ENCODE data around the gene FHIT.
A peak's percentile ranks its signal among the peaks of the same experiment; 100 is the strongest.

The FHIT gene

DNA sequence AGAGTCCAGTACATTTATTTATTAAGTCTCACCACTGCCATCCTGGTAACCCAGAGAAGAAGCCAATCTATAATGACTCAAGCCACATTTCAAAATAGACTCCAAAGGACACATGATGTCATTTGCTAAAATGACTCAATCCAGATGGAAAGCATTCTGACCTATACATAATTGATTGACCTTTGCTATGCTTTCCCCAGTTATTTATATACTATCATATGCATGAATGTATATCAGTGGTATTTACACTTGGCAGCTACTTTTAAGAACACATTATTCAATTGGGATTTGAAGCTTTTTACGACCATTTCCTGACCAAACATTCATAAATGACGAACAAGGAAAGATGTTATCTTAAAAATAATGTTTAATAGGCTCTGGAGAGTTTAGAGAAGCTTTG lies 297.2 kb downstream of the FHIT start:
- in situ Hi-C loops (cut with HindIII; ENCODE audit: low sequenced_read_pairs) = no loop called here
- DNase-seq (ENCODE audit: low read depth) = peak; percentile 32
- TF ChIP-seq, protein P1, sequence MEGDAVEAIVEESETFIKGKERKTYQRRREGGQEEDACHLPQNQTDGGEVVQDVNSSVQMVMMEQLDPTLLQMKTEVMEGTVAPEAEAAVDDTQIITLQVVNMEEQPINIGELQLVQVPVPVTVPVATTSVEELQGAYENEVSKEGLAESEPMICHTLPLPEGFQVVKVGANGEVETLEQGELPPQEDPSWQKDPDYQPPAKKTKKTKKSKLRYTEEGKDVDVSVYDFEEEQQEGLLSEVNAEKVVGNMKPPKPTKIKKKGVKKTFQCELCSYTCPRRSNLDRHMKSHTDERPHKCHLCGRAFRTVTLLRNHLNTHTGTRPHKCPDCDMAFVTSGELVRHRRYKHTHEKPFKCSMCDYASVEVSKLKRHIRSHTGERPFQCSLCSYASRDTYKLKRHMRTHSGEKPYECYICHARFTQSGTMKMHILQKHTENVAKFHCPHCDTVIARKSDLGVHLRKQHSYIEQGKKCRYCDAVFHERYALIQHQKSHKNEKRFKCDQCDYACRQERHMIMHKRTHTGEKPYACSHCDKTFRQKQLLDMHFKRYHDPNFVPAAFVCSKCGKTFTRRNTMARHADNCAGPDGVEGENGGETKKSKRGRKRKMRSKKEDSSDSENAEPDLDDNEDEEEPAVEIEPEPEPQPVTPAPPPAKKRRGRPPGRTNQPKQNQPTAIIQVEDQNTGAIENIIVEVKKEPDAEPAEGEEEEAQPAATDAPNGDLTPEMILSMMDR (IDR thresholded peaks at IDR 0.05; ENCODE audit: low read depth, low read length, missing control alignments) = no peak
- H3K4me3 ChIP-seq (ENCODE audit: low read depth, low read length) = no peak overlapping the region

DNA sequence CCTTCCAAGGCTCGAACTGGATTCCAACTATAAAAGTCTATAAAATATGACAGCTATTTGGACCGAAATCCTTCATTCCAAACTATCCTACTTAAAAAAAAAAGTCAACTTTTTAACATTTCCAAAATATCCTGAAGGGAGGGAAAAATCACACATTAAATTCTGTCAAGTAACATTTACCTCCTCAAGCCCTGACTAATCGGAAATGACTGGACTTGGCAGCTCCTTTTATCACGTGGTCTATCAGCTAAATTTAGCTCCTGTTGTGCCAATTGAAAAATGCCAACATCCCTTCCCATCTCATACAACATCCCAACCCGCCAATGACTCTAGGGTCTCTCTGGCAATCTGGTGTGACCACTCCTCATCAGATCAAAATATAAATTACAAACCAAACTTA lies 297.9 kb downstream of the FHIT start:
- H3K4me3 ChIP-seq (ENCODE audit: low read depth, low read length) = no peak overlapping the region
- TF ChIP-seq, protein P1 (IDR thresholded peaks at IDR 0.05; ENCODE audit: low read depth, low read length, missing control alignments) = no peak
- DNase-seq (ENCODE audit: low read depth) = peak; percentile 39
- in situ Hi-C loops (cut with HindIII; ENCODE audit: low sequenced_read_pairs) = no loop called here

DNA sequence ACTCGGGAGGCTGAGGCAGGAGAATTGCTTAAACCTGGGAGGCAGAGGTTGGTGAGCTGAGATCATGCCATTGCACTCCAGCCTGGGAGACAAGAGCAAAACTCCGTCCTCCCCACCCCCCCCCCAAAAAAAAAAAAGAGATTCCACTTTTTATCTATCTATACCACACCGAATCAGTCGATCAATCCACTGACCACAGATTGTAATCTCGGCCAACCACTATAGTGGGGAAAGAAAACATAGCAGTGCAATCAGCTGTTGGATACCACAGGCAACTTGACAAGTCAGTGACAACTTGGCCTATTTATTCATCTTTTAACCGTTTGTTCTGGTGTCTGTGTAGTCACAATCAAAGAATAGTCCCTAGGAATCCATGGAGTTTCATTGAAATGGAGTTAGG lies 299.2 kb downstream of the FHIT start:
- TF ChIP-seq, protein P1 (IDR thresholded peaks at IDR 0.05; ENCODE audit: low read depth, low read length, missing control alignments) = no peak
- DNase-seq (ENCODE audit: low read depth) = no peak
- in situ Hi-C loops (cut with HindIII; ENCODE audit: low sequenced_read_pairs) = no loop called here
- no peak overlapping the region for H3K4me3 ChIP-seq (ENCODE audit: low read depth, low read length)

DNA sequence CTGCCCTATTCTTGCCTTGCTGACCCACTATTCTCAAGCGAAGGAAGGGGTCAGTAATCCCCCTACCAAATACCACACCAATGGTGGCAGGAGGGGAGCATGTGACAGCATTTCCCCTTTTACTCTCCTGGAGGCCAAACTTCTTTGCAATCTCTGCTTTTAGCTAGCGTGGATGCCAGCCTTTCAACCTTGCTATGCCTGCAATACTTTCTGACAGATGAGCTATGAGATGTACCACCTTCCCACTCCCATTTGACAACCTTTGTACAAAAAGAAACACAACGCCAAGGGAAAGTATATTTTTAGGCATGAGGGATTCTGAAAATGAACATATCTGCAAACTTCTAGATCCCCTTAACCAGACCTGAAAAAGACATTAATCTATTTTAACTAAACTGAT lies 302.1 kb downstream of the FHIT start:
- DNase-seq (ENCODE audit: low read depth) = no peak
- TF ChIP-seq, protein P1 (IDR thresholded peaks at IDR 0.05; ENCODE audit: low read depth, low read length, missing control alignments) = no peak
- in situ Hi-C loops (cut with HindIII; ENCODE audit: low sequenced_read_pairs) = no loop called here
- no peak overlapping the region for H3K4me3 ChIP-seq (ENCODE audit: low read depth, low read length)

DNA sequence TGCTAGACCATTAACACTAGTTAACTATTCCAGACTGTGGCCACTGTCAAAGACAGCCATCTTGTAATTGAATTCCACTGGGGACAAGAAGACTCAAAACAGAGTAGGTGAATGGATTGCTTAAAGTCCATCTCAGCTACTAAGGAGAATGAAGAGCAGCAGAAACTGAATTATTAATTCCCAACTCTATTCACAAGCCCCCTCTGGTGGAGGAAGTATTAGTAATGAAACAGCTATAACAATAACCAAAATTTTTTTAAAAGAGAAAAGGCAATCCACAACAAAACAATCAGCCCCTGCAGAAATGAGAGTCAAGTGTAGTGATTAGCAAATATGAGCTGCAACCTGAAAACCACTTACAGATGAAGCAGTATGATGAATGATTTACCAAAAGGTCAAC lies 302.8 kb downstream of the FHIT start:
- H3K4me3 ChIP-seq (ENCODE audit: low read depth, low read length) = no peak overlapping the region
- DNase-seq (ENCODE audit: low read depth) = no peak
- TF ChIP-seq, protein P1 (IDR thresholded peaks at IDR 0.05; ENCODE audit: low read depth, low read length, missing control alignments) = peak; percentile 28
- in situ Hi-C loops (cut with HindIII; ENCODE audit: low sequenced_read_pairs) = no loop called here

DNA sequence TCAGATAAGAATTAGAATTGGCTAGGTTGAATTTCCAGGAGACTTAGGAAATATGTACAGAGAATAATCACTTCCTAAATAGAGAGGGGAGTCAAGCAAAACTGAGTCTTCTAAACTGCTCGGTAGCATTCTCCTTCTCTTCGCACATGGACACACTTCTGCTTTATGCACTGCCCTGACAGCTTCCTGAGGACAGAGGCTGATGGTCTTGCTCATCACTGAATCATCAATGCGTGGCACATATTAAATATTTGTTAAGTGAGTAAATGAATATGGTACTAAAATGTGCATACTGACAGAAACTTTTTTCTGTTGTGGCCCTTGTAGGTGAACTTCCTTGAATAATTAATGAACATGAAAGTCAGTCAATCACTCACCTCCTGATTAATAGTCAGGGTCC lies 315.5 kb downstream of the FHIT start:
- TF ChIP-seq, protein P1 (IDR thresholded peaks at IDR 0.05; ENCODE audit: low read depth, low read length, missing control alignments) = no peak
- no peak for DNase-seq (ENCODE audit: low read depth)

DNA sequence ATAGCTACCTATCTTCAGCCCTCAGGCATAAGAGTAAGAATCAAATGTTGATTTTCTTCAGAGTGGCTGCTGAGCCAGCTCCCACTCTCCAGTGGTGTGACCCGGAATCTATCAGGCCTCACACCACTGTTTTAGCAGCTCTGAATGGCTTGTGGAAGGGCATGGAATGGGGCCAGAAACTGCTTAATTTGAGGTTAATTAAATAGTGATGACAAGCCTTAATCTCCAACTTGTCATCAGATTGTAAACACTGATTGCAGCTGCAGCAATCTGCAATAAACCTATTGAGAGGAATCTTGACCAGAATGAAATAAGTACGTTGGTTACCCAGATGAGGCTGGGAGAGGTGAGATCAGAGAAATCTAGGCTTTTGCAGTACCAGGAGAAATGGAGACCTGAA lies 317.4 kb downstream of the FHIT start:
- in situ Hi-C loops (cut with HindIII; ENCODE audit: low sequenced_read_pairs) = no loop called here
- DNase-seq (ENCODE audit: low read depth) = no peak
- TF ChIP-seq, protein P1 (IDR thresholded peaks at IDR 0.05; ENCODE audit: low read depth, low read length, missing control alignments) = no peak
- H3K4me3 ChIP-seq (ENCODE audit: low read depth, low read length) = no peak overlapping the region

More for the DNA sequence above, 315.5 kb downstream of the FHIT start:
- no peak overlapping the region for H3K4me3 ChIP-seq (ENCODE audit: low read depth, low read length)
- in situ Hi-C loops (cut with HindIII; ENCODE audit: low sequenced_read_pairs) = no loop called here

Measured in astrocyte of the cerebellum (primary cell).